HEK293T (cell line): ENCODE results near the gene GRIA4.

ENCODE experiments used
- BHLHE40 ChIP-seq: fragments of 450-650 bp; IDR thresholded peaks from 2 replicates; pipeline ENCODE4 v1.6.1; 2016; ENCODE audit warnings: mild to moderate bottlenecking, moderate library complexity, borderline replicate concordance
- CTBP1 ChIP-seq: fragments of 450-650 bp; IDR thresholded peaks from 2 replicates; pipeline ENCODE4 v1.6.1; 2016; ENCODE audit warnings: borderline replicate concordance
- ELF4 ChIP-seq: fragments of 450-650 bp; IDR thresholded peaks from 2 replicates; pipeline ENCODE4 v1.6.1; 2017; ENCODE audit warnings: antibody characterized with exemption
- FOXA1 ChIP-seq: fragments of 450-650 bp; IDR thresholded peaks from 2 replicates; pipeline ENCODE4 v1.6.1; 2016; ENCODE audit warnings: mild to moderate bottlenecking
- FOXK2 ChIP-seq: fragments of 450-650 bp; IDR thresholded peaks from 2 replicates; pipeline ENCODE4 v1.6.1; 2016; ENCODE audit warnings: mild to moderate bottlenecking
- FOXM1 ChIP-seq: fragments of 450-650 bp; IDR thresholded peaks from 2 replicates; pipeline ENCODE4 v1.6.1; 2017; ENCODE audit warnings: mild to moderate bottlenecking, borderline replicate concordance
- HDGF ChIP-seq: fragments of 450-650 bp; IDR thresholded peaks from 2 replicates; pipeline ENCODE4 v1.6.1; 2017; ENCODE audit warnings: antibody characterized with exemption, borderline replicate concordance
- L3MBTL2 ChIP-seq: fragments of 450-650 bp; conservative IDR thresholded peaks from 2 replicates; pipeline ENCODE4 v1.6.1; 2016; ENCODE audit warnings: mild to moderate bottlenecking
- LEF1 ChIP-seq: fragments of 450-650 bp; IDR thresholded peaks from 2 replicates; pipeline ENCODE4 v1.6.1; 2017; ENCODE audit warnings: mild to moderate bottlenecking, borderline replicate concordance
- SP1 ChIP-seq: fragments of 450-650 bp; IDR thresholded peaks from 2 replicates; pipeline ENCODE4 v1.6.1; 2017
- SUZ12 ChIP-seq: fragments of 450-650 bp; IDR thresholded peaks from 2 replicates; pipeline ENCODE4 v1.6.1; 2016; ENCODE audit warnings: mild to moderate bottlenecking
- ZNF384 ChIP-seq: fragments of 450-650 bp; IDR thresholded peaks from 2 replicates; pipeline ENCODE4 v1.6.1; 2016
- TF ChIP-seq, protein P1 (sequence below): fragments of 450-650 bp; IDR thresholded peaks from 2 replicates; pipeline ENCODE4 v1.6.1; 2016

GRCh38 chr11:105918039-105918438 lies 308.2 kb downstream of the GRIA4 start:
- TF ChIP-seq BHLHE40, result no peak
- no peak for TF ChIP-seq ZNF384
- TF ChIP-seq, protein P1, sequence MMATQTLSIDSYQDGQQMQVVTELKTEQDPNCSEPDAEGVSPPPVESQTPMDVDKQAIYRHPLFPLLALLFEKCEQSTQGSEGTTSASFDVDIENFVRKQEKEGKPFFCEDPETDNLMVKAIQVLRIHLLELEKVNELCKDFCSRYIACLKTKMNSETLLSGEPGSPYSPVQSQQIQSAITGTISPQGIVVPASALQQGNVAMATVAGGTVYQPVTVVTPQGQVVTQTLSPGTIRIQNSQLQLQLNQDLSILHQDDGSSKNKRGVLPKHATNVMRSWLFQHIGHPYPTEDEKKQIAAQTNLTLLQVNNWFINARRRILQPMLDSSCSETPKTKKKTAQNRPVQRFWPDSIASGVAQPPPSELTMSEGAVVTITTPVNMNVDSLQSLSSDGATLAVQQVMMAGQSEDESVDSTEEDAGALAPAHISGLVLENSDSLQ, result no peak
- no peak for TF ChIP-seq ELF4
- no peak for TF ChIP-seq L3MBTL2
- no peak for TF ChIP-seq SP1
- TF ChIP-seq SUZ12, result no peak
- no peak for TF ChIP-seq FOXK2
- TF ChIP-seq LEF1, result no peak
- no peak for TF ChIP-seq HDGF
- TF ChIP-seq FOXA1, result no peak
- TF ChIP-seq FOXM1, result no peak
- no peak for TF ChIP-seq CTBP1
